GM12864 (cell line): ENCODE results near the gene MAMDC4.

Source experiments
- DNase-seq: peaks from one replicate; pipeline ENCODE4 v3.0.0-alpha.2; 2011; ENCODE audit warnings: low read depth
- H3K4me3 ChIP-seq: 2 replicates; pipeline ENCODE4 v1.5.1; 2011; ENCODE audit warnings: mild to moderate bottlenecking, low read depth, low read length, control low read depth
- TF ChIP-seq, protein P1 (sequence below): IDR thresholded peaks from 2 replicates; pipeline ENCODE4 v1.5.1; 2011; ENCODE audit warnings: low read depth, mild to moderate bottlenecking, moderate library complexity, low read length, control low read depth, inconsistent platforms; ENCODE audit errors: missing control alignments

MAMDC4 gene

DNA sequence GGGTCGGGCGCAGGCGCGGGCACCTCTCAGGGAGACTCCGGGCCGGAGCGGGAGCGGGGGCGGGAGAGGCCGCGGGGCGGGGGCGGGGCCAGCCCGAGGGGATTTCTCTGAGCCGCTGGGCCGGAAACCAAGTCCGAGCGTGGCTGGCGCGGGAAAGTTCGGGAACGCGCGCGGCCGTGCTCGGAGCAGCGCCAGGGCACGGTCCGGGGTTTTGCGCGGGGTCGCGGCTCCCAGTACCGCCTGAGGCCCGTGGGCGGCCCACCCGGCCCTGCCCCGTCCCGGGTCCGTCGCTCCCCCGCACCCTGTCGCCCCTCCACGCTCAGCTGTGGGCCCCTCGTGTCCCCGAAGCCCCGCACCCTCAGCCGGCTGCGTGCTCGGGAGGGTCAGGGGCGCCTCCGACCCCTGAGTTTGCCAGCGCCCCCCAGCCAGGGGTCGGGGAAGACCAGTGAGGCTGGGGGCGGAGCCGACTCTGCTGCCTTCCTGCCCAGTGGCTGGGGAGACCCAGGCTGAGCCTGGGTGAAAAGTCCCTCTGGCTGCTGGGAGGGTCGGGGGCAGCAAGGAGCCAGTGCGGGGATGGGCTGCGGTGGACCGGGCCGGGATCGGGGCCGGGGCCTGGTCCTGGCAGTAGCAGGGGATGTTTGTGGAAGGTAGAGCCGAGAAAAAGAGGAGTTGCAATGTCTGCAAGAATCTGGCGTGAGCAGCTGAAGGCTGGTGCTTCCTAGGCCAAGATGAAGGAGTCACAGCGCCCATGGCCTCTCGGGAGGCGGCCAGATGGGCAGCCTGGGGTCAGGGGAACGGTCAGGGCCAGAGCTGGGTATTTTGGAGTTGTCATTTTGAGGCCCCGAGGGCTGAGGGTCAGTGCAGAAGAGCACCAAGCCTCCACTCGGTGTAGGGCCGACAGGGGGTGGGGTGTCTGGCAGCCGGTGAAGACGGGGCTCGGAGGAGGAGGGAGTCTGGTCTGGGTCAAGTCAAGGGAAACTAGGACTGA, 34.8 kb downstream of the MAMDC4 start:
- TF ChIP-seq, protein P1, sequence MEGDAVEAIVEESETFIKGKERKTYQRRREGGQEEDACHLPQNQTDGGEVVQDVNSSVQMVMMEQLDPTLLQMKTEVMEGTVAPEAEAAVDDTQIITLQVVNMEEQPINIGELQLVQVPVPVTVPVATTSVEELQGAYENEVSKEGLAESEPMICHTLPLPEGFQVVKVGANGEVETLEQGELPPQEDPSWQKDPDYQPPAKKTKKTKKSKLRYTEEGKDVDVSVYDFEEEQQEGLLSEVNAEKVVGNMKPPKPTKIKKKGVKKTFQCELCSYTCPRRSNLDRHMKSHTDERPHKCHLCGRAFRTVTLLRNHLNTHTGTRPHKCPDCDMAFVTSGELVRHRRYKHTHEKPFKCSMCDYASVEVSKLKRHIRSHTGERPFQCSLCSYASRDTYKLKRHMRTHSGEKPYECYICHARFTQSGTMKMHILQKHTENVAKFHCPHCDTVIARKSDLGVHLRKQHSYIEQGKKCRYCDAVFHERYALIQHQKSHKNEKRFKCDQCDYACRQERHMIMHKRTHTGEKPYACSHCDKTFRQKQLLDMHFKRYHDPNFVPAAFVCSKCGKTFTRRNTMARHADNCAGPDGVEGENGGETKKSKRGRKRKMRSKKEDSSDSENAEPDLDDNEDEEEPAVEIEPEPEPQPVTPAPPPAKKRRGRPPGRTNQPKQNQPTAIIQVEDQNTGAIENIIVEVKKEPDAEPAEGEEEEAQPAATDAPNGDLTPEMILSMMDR, result no peak
- no peak for DNase-seq

DNA sequence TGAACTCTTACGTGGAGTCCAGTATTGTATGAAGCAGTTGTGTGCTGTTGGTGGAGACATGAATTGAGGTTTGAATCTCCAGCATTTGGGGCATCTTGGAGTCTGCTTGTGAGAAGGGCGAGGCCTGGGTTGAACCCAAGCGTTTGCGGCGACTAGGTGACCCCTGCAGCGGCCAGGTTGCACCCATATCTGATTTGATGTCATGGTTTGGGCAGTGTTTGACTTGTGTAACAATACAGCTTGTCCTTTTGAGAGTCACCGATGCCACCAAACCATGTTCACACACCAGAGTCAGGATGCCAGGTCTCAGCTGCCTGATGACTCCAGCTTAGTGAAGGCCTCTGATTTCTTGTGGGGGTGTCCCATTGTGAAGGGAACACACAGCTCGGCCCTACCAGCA, 36.3 kb downstream of the MAMDC4 start:
- H3K4me3 ChIP-seq, result no peak overlapping the region
- no peak for DNase-seq
- TF ChIP-seq, protein P1, result no peak

More for the DNA sequence above, 34.8 kb downstream of the MAMDC4 start:
- H3K4me3 ChIP-seq, result peak overlapping the region; percentile 72

DNA sequence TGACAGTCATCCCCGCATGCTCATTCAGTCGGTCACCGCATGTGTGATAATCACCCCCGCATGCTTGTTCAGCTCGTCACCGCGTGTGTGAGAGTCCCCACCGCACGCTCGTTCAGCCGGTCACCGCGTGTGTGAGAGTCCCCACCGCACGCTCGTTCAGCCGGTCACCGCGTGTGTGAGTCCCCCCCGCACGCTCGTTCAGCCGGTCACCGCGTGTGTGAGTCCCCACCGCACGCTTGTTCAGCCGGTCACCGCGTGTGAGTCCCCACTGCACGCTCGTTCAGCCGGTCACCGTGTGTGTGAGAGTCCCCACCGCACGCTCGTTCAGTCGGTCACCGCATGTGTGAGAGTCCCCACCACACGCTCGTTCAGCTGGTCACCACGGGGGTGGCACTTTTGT, 37.7 kb downstream of the MAMDC4 start:
- no peak overlapping the region for H3K4me3 ChIP-seq
- DNase-seq, result no peak
- TF ChIP-seq, protein P1, result no peak

DNA sequence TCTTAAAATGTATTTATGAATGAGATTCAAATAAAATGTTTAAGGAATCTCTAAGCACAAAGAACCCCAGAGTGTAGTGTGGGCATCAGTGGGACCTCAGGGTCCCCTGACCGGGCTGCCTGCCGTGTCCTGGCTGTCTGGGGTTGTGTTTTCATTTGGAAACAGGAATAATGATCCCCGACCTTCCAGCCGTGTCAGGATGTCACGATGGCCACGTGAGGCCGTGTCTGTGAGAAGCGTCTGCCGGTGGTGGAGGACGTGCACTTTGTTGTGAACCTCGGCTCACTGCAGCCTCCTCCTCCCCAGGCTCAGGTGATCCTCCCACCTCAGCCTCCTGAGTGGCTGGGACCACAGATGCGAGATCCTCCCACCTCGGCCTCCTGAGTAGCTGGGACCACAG, 38.5 kb downstream of the MAMDC4 start:
- no peak overlapping the region for H3K4me3 ChIP-seq
- no peak for DNase-seq
- TF ChIP-seq, protein P1, result no peak

DNA sequence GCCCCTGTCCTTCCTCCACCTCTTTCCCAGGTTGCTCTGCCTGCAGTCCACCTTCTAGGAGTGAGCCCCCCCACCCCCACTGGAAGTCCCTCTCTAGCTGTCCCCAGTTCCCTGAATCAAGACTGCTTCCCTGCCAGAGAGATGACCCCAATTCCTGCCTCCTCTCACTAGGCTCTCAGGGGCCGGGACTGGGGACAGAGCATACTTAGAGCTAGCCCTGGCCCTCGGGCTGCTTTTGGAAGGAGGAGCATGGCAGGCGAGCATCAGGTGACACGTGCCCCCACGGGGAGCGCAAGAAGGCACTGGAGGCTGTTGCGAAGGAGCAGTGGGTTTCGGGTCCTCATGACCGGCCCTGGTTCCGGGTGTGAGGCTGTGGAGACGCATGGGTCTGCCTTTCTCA, 43.9 kb downstream of the MAMDC4 start:
- H3K4me3 ChIP-seq, result no peak overlapping the region
- TF ChIP-seq, protein P1, result no peak
- DNase-seq, result no peak

DNA sequence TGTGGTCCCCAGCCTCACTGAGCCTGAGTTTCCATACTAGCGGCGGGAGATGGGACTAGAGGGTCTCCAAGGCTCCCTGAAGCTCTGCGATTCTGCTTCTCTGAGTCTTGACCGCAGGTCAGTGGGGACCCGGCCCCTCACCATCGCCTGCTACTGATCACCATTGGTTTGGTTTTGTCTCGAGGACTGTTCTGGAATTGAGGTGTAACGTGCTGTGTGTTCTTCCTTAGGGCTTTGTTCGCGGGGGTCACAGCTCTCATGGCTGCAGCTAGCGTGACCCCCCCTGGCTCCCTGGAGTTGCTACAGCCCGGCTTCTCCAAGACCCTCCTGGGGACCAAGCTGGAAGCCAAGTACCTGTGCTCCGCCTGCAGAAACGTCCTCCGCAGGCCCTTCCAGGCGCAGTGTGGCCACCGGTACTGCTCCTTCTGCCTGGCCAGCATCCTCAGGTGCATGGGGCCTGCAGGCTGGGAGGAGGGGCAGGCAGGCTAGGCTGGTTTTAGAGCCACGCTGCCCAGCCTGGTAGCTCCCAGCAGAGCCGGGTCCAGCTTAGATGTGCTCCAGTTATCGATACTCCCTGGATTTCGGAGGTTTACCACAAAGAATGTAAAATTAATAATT, 46.4 kb downstream of the MAMDC4 start:
- no peak overlapping the region for H3K4me3 ChIP-seq
- no peak for DNase-seq
- TF ChIP-seq, protein P1, result no peak
